Measurements from ENCODE around the gene ZC3H11A.
"Not testable (repeated sequence)": the region's sequence is repeated elsewhere in the genome, so short reads cannot be mapped to it uniquely, and the experiment has no call there.

The ZC3H11A gene

GRCh38 chr1:203795441-203796235 is at the start of gene ZC3H11A, which contains the start of gene ZBED6:
ZC3H11A (plus strand) TSS chr1:203795623; CDS start chr1:203817071, 21,448 bp downstream.
ZBED6 (plus strand) TSS chr1:203795623; CDS start chr1:203797523, 1,900 bp downstream.
- peak; percentile 98 to 99 for DNase-seq

GRCh38 chr1:203746281-203746680 is 49.1 kb upstream of the ZC3H11A start:
- DNase-seq, result no peak

- DNase-seq, result no peak
Observed at GRCh38 chr1:203751051-203751450, 44.4 kb upstream of the ZC3H11A start.

GRCh38 chr1:203751618-203752361 is 43.6 kb upstream of the ZC3H11A start:
- DNase-seq, result not testable (repeated sequence)

GRCh38 chr1:203754455-203754864 is 41.0 kb upstream of the ZC3H11A start:
- DNase-seq, result no peak

- DNase-seq, result no peak
Observed at GRCh38 chr1:203756036-203756435, 39.4 kb upstream of the ZC3H11A start.

- DNase-seq, result not testable (repeated sequence)
Observed at GRCh38 chr1:203758749-203759148, 36.7 kb upstream of the ZC3H11A start.

- no peak for DNase-seq
Observed at GRCh38 chr1:203760506-203760905, 34.9 kb upstream of the ZC3H11A start.

GRCh38 chr1:203761958-203762357 is 33.5 kb upstream of the ZC3H11A start:
- DNase-seq, result not testable (repeated sequence)

GRCh38 chr1:203763505-203763904 is 31.9 kb upstream of the ZC3H11A start:
- no peak for DNase-seq

GRCh38 chr1:203764105-203765028 is 31.1 kb upstream of the ZC3H11A start:
- DNase-seq, result no peak

GRCh38 chr1:203765029-203765837 is 30.2 kb upstream of the ZC3H11A start, which contains the start of gene LAX1:
LAX1 (plus strand) TSS chr1:203765183; CDS start chr1:203765566, 383 bp downstream.
- no peak for DNase-seq

GRCh38 chr1:203768256-203768655 is 27.2 kb upstream of the ZC3H11A start:
- DNase-seq, result no peak

GRCh38 chr1:203769505-203770343 is 25.7 kb upstream of the ZC3H11A start:
- peak; percentile 96 to 97 for DNase-seq

GRCh38 chr1:203771901-203772301 is 23.5 kb upstream of the ZC3H11A start:
- DNase-seq, result peak in 1 of 2 experiments; percentile 36

GRCh38 chr1:203772836-203773235 is 22.6 kb upstream of the ZC3H11A start:
- DNase-seq, result no peak

- DNase-seq, result no peak
Observed at GRCh38 chr1:203776636-203777035, 18.8 kb upstream of the ZC3H11A start.

GRCh38 chr1:203777596-203777995 is 17.8 kb upstream of the ZC3H11A start:
- DNase-seq, result no peak

GRCh38 chr1:203778146-203778545 is 17.3 kb upstream of the ZC3H11A start:
- no peak for DNase-seq

GRCh38 chr1:203778789-203779188 is 16.6 kb upstream of the ZC3H11A start:
- no peak for DNase-seq

- no peak for DNase-seq
Observed at GRCh38 chr1:203781962-203782361, 13.5 kb upstream of the ZC3H11A start.
